Kidney (tissue), 14 donors: ENCODE data around the gene ZNRF3. TPM values are rescaled to one million over a fixed set of nuclear protein-coding genes. Genes with fewer than 3 reads are reported as not detected.

ENCODE experiments used
- DNase-seq, 5 donors: peaks; one replicate each; pipeline ENCODE4 v3.0.0-alpha.2; 2013 to 2020
- FAIRE-seq: peaks from 2 replicates; lab custom pipeline; 2012; peaks lifted over from hg19 to GRCh38; lab: Jason Lieb, UNC
- H3K27ac ChIP-seq, 2 donors: one replicate each; pipeline ENCODE4 v1.7.0; 2013; ENCODE audit warnings: low read depth in 2 of 2, low read length in 2 of 2, inconsistent platforms in 1 of 2
- H3K27me3 ChIP-seq: one replicate; pipeline ENCODE4 v1.7.1; 2013; ENCODE audit warnings: low read length, inconsistent platforms; ENCODE audit not compliant: control insufficient read depth, insufficient read depth
- H3K36me3 ChIP-seq, 3 donors: one replicate each; pipeline versions ENCODE4 v1.7.0 to v1.7.1; 2013; ENCODE audit warnings: low read length in 3 of 3, control low read depth in 1 of 3, inconsistent platforms in 1 of 3; ENCODE audit not compliant: insufficient read depth in 3 of 3, control insufficient read depth in 2 of 3
- H3K4me1 ChIP-seq, 3 donors: one replicate each; pipeline versions ENCODE4 v1.7.0 to v1.7.1; 2013; ENCODE audit warnings: low read length in 3 of 3, inconsistent platforms in 1 of 3, low read depth in 1 of 3; ENCODE audit not compliant: control insufficient read depth in 2 of 3, insufficient read depth in 2 of 3
- H3K4me3 ChIP-seq, 3 donors: one replicate each; pipeline versions ENCODE4 v1.7.0 to v1.8.1; 2013; ENCODE audit warnings: low read length in 3 of 3, control low read depth in 1 of 3, inconsistent platforms in 1 of 3
- H3K9ac ChIP-seq, 3 donors: one replicate each; pipeline versions ENCODE4 v1.7.0 to v1.7.1; 2013; ENCODE audit warnings: low read length in 3 of 3, control low read depth in 1 of 3, inconsistent platforms in 1 of 3
- H3K9me3 ChIP-seq, 3 donors: one replicate each; pipeline versions ENCODE4 v1.7.0 to v1.7.1; 2013; ENCODE audit warnings: low read length in 3 of 3, control low read depth in 1 of 3, inconsistent platforms in 1 of 3; ENCODE audit not compliant: control insufficient read depth in 2 of 3, insufficient read depth in 1 of 3
- CTCF ChIP-seq: IDR thresholded peaks from 3 replicates; pipeline ENCODE4 v1.5.1; 2012; ENCODE audit warnings: mild to moderate bottlenecking, moderate library complexity, borderline replicate concordance; ENCODE audit not compliant: insufficient read depth; ENCODE audit errors: extremely low read depth
- intact Hi-C: fragments of 100-400 bp; cut with DNase I; formaldehyde crosslinking; loops from one replicate; pipeline ENCODE4 v1.11.1; 2022
- polyA plus RNA-seq: library from polyadenylated mRNA; stranded (reverse); fragments of 350-450 nt; fragmentation: Illumina TruSeq; extraction: RNeasy Lipid Tissue Mini Kit (QIAGEN cat#74804); gene quantifications from one replicate; pipeline ENCODE4 v1.2.3, GENCODE V29; 2014; ENCODE audit warnings: low read depth, low replicate concordance; ENCODE audit not compliant: insufficient read depth
- total RNA-seq: library from RNA; stranded (reverse); fragmentation: NEBNext Ultra II Directional; extraction: Animal tissue kit (Norgen Biotek cat#: 25700); gene quantifications from one replicate; pipeline ENCODE4 v1.2.1, GENCODE V29; 2021
- donor health status: control.
- donor health status: control.
- donor health status: control.
- donor health status: control.
- donor health status: control.
- donor health status: DM: yes; HTN: yes; CAD: no.
- donor health status: Normal renal cell carcinoma (clear cell type).

Gene ZNRF3
- total and polyA plus RNA-seq, 2 donors from 2014 or later, result 6.8 to 24.4 TPM

GRCh38 chr22:28937206-28938025, 54.0 kb downstream of the ZNRF3 start:
- DNase-seq (no peak), FAIRE-seq (no peak)
- H3K27me3 ChIP-seq, result no peaks in the 10 kb centered on the region
- no peak for TF ChIP-seq CTCF
- H3K9me3 ChIP-seq, result no peaks in the 10 kb centered on the region
- H3K27ac ChIP-seq, result no peak overlapping the region
- no peaks in the 10 kb centered on the region for H3K36me3 ChIP-seq
- no peak overlapping the region for H3K9ac ChIP-seq
- no peak overlapping the region for H3K4me3 ChIP-seq
- peaks cover 4 to 29% (median 14%) of the 10 kb centered on the region in 3 donors for H3K4me1 ChIP-seq
- intact Hi-C loops, result no loop called here

- H3K4me1 ChIP-seq, result peaks cover 4 to 26% (median 8%) of the 10 kb centered on the region in 3 donors
- H3K27me3 ChIP-seq, result no peaks in the 10 kb centered on the region
- no peaks in the 10 kb centered on the region for H3K9me3 ChIP-seq
- TF ChIP-seq CTCF, result no peak
- no peak overlapping the region for H3K9ac ChIP-seq
- no peak for FAIRE-seq
- H3K27ac ChIP-seq, result no peak overlapping the region
- intact Hi-C loops, result no loop called here
- no peak for DNase-seq
- no peak overlapping the region for H3K4me3 ChIP-seq
- no peaks in the 10 kb centered on the region for H3K36me3 ChIP-seq
Observed at GRCh38 chr22:28938286-28938833, 55.0 kb downstream of the ZNRF3 start.

GRCh38 chr22:28939394-28939793, 56.0 kb downstream of the ZNRF3 start:
- no peaks in the 10 kb centered on the region for H3K36me3 ChIP-seq
- H3K4me3 ChIP-seq, result no peak overlapping the region
- FAIRE-seq (no peak), DNase-seq (peak in 1 of 5 donors; percentile 11)
- H3K4me1 ChIP-seq, result peaks cover 4 to 31% (median 6%) of the 10 kb centered on the region in 3 donors
- no peaks in the 10 kb centered on the region for H3K27me3 ChIP-seq
- TF ChIP-seq CTCF, result no peak
- intact Hi-C loops, result no loop called here
- no peak overlapping the region for H3K9ac ChIP-seq
- H3K27ac ChIP-seq, result no peak overlapping the region
- H3K9me3 ChIP-seq, result no peaks in the 10 kb centered on the region
